GM21737 (cell line): ENCODE measurements around the gene DDX39B.
A peak's percentile ranks its signal among the peaks of the same experiment; 100 is the strongest.

ENCODE experiments used
- ATAC-seq: cut with Tn5 transposase; IDR thresholded peaks from one replicate; pipeline ENCODE4 v1.9.1; 2021; ENCODE audit warnings: mild to moderate bottlenecking, moderate library complexity; ENCODE audit not compliant: unreplicated experiment

Gene DDX39B

DNA sequence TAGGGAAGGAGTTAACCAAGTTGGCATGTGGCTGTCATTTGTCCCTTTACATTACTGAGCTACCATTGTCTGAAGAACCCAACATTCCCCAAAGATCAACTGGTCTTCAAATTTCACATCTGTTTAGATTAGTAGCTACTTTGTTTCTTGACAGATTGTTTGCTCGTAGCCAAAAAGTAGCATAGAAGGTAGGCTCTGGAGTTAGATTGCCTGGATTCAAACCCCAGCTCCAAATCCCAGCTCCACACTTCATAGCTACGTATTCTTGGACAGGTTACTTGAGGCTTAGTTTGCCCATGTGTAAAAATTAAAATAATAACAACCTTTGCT lies 6.7 kb upstream of the DDX39B start:
- ATAC-seq, result no peak

DNA sequence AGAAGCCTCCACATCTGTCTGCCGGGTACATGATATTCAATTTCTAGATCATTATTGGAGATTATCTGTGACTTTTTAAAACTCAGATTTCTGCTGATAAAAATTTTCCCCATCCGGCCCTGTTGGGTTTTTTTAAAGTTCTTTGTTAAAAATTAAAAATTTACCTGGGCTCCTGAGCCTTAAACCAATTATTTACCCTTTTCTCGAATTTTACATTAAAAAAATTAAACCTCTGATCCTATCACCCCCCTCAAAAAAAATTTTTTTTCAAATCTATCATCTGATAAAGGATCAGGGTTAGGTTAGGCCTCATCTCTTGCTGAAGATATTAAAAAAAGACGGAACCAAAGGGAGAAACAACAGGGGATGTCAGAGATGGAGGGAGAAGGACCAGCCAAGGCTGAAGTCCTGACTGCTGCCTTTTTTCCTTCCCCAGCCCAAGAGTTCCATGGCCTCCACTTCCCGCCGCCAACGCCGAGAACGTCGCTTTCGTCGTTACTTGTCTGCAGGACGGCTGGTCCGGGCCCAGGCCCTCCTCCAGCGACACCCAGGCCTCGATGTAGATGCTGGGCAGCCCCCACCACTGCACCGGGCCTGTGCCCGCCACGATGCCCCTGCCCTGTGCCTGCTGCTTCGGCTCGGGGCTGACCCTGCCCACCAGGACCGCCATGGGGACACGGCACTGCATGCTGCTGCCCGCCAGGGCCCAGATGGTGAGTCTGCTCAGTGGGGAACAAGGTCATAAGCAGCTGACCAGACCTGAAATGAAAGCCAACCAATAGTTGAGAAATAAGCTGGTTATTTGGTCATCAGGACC lies 6.1 kb upstream of the DDX39B start:
- ATAC-seq, result no peak

DNA sequence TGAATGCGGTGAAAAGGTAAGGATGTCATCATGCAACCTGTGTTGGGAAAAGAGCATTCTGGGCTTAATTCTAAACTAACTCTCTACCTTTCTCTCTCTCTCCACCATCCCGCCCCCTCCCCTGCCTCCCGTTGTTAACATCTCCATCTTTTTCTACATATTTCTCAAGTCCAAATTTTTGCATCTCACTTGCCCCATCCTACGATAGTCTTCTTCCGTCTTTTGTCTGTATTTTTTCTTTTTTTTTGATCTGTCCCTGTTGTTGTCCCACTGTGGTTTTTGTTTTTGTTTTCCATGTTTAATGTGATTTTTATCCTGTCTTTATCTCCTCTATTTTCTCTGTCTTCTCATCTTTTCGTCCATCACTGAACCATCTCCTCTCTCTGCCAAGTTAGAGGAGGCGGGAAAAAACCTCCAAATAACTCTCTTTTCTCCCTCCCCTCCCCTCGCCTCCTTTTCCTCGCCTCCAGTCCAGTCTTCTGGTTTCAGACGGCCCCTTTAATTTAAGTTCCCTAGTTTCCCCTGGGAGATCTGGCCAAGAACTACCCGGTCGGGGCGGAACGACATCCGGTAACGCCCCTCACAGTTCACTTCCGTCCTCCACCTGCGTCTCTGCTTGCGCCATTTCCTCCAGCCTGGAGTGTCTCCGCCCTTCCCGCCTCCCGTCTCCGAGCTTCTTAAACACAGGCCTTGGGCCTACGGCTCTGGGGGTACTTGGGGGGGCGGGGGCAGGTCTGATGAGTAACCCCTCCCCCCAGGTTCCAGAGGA lies 5.3 kb upstream of the DDX39B start, which contains the start of gene NFKBIL1:
NFKBIL1 (plus strand) TSS at position 651 of the 769 bp plus-strand sequence; CDS start at position 738, 87 bp downstream.
- peak; percentile 52 for ATAC-seq

DNA sequence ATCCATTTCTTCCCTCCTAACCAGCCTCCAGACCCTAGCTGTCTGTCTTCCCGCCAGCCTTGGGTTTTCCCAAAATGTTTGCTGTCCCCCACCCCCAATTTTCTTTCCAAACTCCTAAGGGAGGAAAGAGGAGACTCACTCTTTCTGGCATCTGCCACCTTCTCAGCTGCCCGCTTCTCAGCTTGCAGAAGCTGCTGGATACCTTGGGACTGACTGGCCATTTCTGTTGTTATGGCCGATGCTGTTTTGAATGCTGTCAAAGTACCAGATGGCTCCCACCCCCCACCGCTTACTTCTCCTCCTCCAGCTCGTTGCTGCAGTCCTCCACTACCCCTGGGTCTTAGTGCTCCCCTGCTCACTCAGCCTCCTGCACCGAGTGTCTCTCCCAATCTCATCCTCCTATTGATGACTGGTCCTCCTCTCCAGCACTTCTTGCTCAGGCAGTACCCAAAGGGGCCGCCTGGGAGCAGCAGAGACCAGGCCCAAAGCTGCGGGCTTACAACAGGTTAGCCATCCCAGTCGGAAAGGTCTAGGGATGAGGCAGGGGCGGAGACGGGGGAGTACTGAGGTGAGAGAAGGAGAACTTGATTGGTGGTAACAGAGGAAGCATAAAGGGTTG lies 4.6 kb upstream of the DDX39B start, which contains the start of gene ATP6V1G2:
ATP6V1G2 (minus strand) TSS at position 270 of the 619 bp plus-strand sequence; CDS start at position 221, 49 bp downstream.
- ATAC-seq, result peak; percentile 46

DNA sequence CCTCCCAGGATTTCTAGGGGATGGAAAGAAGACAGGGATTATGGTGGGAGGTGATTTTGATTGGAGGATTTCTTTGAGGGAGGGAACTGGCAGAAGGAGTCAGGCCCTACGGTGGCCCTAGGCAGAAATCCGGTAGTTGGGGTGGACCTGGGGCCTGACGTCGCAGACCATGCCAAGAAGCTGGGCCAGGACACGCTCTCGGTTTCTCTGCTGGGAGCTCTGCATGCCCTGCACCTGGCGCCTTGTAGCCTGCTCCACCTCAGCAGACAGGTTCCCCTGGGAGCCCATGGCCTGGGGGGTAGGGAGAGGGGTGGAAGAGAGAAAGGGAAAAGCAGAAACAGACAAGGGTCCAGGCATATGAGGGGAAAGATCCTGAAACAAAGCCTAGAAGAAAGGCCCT lies 3.5 kb upstream of the DDX39B start:
- no peak for ATAC-seq

DNA sequence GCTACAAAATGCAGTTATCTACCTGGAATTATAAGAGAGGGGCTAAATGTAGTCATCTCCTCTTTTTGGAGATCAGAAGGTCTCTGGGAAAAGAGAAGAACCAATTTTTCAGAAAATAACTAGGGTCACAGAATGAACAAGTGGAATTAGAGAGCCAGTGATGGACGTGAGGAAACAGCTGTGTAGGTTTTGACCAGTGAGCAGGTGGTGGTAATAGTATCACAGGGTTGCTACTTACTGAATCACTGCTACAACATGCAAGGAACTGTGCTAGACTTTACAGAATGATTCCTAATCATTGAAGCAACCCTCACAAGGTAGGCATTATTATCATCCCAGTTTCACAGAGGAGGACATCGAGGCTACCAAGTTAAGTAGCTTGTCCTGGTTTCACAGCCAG lies 2.9 kb upstream of the DDX39B start:
- ATAC-seq, result no peak

DNA sequence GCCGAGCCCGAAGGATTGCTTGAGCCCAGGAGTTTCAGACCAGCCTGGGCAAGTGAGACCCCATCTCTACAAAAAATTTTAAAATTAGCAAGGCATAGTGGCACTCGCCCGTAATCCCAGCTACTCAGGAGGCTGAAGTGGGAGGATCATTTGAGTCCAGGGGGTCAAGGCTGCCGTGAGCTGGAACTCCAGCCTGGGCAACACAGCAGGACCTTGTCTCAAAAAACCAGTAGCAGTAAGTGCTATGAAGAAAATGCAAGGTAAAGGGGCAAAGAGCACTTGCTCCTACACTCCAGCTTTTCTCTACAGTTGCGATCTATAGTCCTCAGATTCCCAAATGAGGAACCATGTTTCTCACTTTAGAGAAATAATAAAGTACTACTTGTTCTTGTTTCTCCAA lies 1.8 kb upstream of the DDX39B start:
- no peak for ATAC-seq

DNA sequence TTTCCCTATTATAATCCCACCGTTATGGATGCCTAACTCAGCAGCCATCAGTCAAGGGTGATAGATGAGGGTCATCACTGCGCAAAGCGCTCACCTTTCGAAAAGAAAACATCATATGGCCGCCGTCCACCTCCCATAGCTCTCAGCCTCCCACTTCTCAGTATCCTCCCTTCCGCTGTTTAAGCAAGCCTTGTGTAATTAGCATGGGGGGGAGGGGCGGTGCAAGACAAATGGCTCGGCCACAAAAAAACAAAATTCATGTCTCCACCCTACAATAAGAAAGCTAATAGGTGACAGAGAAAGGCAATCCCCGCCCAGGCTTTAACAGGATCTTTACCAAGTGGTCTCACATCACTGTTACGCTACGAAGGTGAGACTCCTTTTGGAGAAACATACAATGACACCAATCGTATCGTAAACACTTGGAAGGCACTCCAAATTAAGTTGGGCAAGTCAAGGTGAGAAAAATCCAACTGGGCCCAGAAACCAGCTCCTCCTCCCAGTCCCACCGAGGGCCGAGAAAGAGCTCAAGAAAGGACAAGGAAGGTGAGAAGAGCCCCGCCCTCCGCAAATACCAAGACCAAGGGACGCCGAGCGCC lies 645 bp downstream of the DDX39B start:
- ATAC-seq, result no peak

DNA sequence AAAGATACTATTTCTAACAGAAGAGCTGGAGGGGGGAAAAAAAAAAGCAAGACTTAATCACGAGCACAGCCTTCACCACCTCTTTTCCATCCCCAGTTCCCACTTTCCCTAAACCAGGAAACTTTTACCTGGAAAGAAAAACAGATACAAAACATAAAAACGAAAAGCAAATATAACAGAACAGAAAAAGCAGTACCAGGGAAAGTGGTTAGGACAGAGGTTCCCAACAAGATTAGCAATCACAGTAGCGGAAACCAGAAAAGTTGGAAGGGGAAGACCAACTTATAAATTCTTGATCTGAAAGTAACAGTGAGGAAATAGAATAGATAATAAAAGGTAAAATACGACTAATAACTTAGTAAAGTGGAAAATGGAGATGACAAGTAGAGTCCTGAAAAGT lies 1.2 kb downstream of the DDX39B start:
- ATAC-seq, result no peak

DNA sequence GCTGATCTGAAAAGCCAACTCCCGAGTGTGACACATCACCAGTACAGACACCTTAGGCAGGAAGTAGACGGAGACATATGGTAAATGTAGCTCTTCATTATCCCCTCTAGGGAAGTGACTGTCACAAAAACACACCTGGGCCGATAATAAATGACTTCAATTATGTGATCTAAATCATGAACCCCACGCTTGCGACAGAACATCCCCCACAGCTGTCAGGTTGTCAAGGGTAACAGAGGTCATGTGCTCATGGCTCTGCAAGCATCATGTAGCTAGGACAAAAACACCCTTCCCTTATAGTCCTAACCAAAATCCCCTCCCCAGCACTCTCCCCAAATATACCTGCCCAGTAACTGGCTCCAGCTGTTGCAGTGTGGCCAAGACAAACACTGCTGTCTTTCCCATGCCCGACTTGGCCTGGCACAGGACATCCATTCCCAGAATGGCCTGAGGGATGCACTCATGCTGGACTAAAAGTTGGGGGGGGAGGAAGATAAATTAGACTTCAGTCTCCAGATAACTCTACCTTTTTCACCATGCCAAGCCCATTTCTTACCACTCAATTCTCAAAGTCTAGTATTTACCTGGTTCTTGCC lies 2.9 kb downstream of the DDX39B start:
- no peak for ATAC-seq

DNA sequence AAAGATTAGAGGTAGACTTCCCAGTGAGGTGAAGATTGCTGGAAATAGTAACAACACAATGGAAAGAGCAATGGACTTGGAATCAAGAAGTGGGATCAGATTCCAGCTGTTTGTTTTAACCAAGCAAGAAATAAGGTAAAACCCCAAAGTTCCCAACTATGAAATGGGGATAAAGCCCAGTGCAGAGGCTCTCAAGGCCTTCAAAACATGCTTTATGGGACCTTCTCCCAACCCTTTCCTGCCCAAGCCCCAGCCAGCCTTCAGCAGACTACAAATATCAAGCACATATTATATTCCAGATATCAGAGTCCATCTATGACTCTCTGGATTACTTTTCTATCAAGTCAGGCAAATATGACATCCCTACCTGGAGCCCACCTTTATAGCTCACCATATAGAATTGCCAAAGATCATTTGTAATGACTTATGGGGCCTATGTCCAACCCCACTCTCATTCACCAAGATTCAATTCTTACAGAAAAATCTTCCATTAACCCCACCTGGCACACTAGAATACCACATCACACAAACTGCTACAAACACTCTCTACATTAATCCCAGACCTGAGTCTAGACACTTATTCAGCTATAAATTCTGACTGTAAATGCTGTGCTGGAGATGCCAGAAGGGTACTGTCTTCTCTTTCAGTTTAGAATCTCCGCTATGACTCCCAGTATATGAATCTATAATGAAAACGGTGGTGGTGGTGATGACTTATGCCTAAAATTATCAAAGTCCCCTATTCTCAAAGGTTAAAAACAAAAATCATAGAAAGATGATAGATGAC lies 6.1 kb downstream of the DDX39B start:
- ATAC-seq, result no peak

DNA sequence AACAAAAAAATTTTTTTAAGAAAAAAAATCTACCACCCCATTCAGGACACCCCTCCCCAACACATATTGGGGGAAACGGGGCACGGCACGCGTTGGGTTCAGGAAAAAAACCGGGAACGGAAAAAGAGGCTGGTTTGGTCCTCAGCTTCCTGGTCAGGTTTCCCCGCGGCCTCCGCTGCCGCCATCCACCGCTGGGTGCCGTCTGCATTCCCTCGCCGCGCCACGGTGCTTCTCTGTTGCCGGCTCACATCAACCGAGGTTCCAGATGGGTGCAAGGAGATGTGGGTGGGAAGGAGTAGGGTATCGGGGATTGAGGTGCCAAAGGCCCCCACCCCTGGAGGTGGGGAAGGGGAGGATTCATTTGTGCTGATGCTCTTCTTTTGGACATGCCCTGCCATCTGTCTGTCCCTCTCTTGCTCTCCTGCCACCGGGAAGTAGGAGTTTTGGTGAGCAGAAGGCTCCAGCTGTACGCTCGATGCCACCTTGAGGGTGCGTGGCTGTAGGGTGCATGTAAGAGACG lies 7.2 kb downstream of the DDX39B start:
- no peak for ATAC-seq

DNA sequence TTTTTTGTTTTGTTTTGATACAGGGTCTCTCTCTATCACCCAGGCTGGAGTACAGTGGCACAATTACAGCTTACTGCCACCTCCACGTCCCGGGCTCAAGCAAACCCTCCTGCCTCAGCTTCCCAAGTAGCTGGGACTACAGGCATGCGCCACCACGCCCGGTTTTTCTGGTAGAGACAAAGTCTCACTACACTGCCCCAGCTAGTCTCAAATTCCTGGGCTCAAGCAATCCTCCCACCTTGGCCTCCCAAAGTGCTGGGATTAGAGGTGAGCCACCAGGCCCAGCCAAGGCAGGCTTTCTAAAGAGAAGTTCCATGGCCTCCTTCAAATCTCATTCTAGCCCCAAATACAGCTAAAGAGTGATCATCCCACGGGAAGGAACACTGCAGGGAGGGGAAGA lies 7.8 kb downstream of the DDX39B start:
- ATAC-seq, result no peak

DNA sequence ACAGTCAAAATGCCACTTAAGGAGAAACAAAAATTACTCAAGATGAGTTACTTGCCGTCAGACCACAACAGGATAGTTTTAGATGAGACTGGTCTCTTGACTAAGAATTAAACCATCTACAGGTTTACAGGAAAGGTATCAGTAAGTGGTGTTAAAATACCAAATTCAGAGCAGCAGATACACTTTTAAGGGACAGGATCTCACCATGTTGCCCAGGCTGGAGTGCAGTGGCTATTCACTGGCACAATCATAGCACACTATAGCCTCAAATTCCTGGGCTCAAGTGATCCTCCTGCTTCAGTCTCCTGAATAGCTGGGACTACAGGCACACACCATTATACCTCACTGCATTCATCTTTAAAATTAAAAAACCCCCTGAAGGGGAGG lies 8.4 kb downstream of the DDX39B start:
- no peak for ATAC-seq

DNA sequence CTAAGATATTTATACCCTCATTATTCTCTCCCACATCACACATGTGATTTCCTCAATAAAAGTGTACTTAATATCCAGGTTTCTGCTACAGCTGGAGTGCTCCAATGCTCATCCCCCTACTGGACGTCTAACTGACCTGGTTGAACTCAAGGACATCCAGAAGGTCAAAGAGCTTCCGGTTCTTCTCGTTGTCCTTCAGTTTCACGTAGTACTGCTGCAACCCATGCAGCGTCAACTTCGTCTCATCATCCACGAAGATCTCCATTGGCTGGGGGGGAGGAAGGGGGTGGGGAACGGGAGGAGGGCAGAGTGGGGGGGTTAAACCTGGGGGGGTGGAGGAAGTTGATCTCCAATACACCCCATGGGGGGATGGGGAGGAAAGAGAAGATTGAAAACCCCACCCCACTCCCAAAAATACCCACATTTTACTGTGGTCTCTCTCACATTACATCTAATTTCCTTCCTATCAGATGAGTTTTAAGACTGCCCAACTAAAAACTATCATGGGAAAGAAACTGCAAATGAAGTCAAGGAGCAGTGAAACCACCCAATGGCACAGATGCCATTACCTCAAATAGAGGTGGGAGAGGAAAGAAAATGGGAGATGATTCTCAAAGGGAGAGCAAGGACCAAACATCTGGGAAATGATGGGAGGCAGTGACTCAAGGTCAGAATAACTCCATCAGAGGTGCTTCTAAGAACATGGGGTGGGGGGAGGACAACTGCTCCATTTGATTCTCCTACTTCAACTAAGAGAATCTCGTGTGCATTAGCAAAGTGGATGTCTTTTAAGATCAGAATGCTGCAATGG lies 9.0 kb downstream of the DDX39B start:
- ATAC-seq, result no peak

DNA sequence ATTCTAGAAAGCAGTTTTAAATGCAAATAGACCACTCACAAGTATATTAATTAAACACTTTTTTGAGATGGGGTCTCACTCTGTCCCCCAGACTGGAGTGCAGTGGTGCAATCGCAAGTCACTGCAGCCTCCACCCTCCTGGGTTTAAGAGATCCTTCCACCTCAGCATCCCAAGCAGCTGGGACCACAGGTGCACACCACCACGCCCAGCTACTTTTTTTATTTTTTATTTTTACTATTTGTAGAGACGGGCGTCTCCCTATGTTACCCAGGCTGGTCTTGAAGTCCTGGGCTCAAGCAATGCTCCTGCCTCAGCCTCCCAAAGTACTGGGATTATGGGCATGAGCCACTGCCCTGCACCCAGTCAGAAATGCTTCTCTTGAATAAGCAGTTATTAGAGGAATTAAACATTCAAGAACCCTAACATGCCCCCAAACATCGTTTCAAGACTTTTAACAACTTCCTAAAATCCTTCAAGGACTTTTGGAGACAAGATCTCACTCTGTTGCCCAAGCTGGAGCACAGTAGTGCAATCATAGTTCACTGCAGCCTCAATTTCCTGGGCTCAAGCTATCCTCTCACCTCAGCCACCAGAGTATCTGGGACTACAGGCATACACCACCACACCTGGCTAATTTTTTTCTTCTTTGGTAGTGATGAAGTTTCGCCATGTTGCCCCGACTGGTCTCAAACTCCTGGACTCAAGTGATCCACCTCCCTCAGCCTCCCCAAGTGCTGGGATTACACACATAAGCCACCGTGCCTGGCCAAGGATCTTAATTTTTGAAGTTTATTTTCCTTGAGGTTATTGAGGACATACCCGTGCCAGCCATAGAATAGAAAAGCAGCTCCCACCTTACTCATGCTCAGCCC lies 9.8 kb downstream of the DDX39B start:
- no peak for ATAC-seq

DNA sequence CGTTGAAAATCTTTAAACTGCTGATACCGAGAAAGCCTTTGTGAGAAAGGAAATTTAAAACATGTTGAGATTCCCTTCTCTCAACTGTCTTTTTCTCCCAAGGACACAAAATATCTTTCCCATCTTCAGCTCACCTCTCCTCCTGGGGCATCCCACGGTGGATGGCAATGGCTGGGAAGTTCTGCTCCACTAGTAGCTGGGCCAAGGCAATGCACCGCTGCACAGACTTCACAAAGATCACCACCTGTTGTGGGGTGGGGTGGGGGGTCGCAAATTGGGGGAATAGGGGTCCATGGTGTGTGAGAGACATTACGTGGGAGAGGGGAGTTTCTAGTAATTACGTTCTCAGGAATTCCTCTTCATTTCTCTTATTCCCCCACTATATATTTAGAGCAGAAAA lies 10.6 kb downstream of the DDX39B start:
- ATAC-seq, result no peak

DNA sequence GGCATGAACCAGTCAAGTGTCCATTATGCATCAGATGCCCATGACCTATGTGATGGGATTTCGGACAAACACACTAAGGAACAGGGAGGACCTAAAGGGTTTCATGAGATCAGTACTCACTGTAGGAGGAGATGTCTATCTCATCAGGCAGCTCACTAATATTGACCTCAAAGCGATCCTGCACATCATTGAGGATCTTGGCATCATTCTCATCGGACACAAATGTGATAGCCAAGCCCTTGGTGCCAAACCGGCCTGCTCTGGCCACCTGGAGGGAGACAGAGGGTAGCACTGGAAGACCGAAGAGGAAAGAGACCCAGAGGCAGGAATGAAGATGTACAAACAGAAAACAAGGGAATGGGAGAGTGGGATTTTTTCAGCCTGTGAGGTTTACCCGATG lies 11.1 kb downstream of the DDX39B start:
- ATAC-seq, result no peak
